Sigmoid colon (tissue), 4 donors: ENCODE data around the gene ETV1.

Experiments
- POLR2AphosphoS5 ChIP-seq, 4 donors: sonication (generic); formaldehyde crosslinking; IDR thresholded peaks; one replicate each; pipeline ENCODE4 v1.6.1; 2017; ENCODE audit warnings: antibody characterized with exemption in 4 of 4
- TF ChIP-seq, protein P1 (sequence below), 4 experiments: fragments of 450-650 bp in 3 of 4; fragments of 200-600 bp in 1 of 4; IDR thresholded peaks; one replicate each; pipeline ENCODE4 v1.5.1; 2016 to 2019; ENCODE audit warnings: antibody characterized with exemption in 4 of 4, mild to moderate bottlenecking in 3 of 4, moderate library complexity in 2 of 4

DNA sequence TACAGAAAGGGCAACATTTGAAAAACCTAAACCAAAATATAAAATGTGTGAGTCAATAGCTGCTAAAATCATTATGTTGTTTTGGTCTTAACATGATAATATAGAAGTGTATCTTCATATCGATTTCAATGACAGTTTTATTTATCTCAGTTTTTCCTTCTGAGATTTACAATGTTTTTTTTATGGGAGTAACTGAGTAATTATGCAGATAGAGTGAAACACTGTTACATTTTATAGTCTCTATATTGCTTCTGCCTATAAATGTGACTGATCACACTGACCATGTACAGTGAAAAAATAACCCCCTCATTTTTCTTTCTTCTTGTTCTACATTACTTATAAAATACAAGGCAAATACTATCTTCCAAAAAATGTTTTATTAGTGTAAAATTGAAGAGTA lies 81.6 kb downstream of the ETV1 start:
- TF ChIP-seq, protein P1, sequence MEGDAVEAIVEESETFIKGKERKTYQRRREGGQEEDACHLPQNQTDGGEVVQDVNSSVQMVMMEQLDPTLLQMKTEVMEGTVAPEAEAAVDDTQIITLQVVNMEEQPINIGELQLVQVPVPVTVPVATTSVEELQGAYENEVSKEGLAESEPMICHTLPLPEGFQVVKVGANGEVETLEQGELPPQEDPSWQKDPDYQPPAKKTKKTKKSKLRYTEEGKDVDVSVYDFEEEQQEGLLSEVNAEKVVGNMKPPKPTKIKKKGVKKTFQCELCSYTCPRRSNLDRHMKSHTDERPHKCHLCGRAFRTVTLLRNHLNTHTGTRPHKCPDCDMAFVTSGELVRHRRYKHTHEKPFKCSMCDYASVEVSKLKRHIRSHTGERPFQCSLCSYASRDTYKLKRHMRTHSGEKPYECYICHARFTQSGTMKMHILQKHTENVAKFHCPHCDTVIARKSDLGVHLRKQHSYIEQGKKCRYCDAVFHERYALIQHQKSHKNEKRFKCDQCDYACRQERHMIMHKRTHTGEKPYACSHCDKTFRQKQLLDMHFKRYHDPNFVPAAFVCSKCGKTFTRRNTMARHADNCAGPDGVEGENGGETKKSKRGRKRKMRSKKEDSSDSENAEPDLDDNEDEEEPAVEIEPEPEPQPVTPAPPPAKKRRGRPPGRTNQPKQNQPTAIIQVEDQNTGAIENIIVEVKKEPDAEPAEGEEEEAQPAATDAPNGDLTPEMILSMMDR (IDR thresholded peaks at IDR 0.05), result no peak
- no peak for TF ChIP-seq POLR2AphosphoS5 (IDR thresholded peaks at IDR 0.05)
